Measurements from ENCODE around the gene SNRPD3.

DNA sequence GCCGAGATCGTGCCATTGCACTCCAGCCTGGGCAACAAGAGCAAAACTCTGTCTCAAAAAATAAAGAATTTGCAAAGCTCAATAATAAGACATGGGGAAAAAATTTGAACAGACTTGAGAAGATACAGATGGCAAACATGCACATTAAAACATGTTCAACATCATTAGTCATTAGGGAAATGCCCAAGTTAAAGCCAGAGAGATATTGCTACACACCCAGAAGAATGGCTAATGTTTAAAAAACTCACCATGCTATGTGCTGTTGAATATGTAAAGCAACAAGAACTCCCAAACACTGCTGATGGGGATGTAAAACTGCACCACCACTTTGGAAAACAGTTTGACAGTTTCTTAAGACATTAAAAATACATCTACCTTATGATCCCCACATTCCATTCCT, 24.5 kb downstream of the SNRPD3 start:
- TF ChIP-seq CTCF (IDR thresholded peaks at IDR 0.05) = no peak
- no peak for TF ChIP-seq POLR2A (IDR thresholded peaks at IDR 0.05)

Data from prostate gland (tissue), 2 donors.